SK-N-MC (cell line): Measurements from ENCODE around the gene ZNF322.
A peak's percentile ranks its signal among the peaks of the same experiment; 100 is the strongest.

Experiments used
- DNase-seq: peaks from one replicate; pipeline ENCODE4 v3.0.0-alpha.2; 2011; ENCODE audit warnings: low read depth, low spot score
- H3K27ac ChIP-seq: fragments of 200-600 bp; sonication (generic); 2 replicates; pipeline ENCODE4 v1.5.1; 2016; ENCODE audit warnings: mixed run types
- H3K36me3 ChIP-seq: fragments of 200-600 bp; sonication (generic); 2 replicates; pipeline ENCODE4 v1.6.1; 2017; ENCODE audit warnings: antibody characterized with exemption, low read length, mixed read lengths; ENCODE audit not compliant: insufficient read depth
- H3K4me3 ChIP-seq: fragments of 200-600 bp; sonication (generic); 2 replicates; pipeline ENCODE4 v1.5.1; 2016
- H3K9ac ChIP-seq: fragments of 200-600 bp; sonication (generic); 2 replicates; pipeline ENCODE4 v1.8.0; 2017; ENCODE audit warnings: mixed run types, mixed read lengths; ENCODE audit not compliant: insufficient read length
- H3K9me3 ChIP-seq: fragments of 200-600 bp; sonication (generic); 2 replicates; pipeline ENCODE4 v1.6.1; 2017; ENCODE audit warnings: low read depth, mild to moderate bottlenecking, antibody characterized with exemption, low read length, moderate library complexity, mixed read lengths
- EZH2 ChIP-seq: fragments of 200-600 bp; sonication (generic); IDR thresholded peaks from one replicate; pipeline ENCODE4 v1.6.1; 2017; ENCODE audit warnings: antibody characterized with exemption
- FOXP2 ChIP-seq: optimal IDR thresholded peaks from 2 replicates; pipeline ENCODE3; 2011; ENCODE audit warnings: mild to moderate bottlenecking, moderate library complexity; ENCODE audit not compliant: insufficient read depth; ENCODE audit errors: extremely low read length, control extremely low read depth
- POLR2AphosphoS5 ChIP-seq: IDR thresholded peaks from 2 replicates; pipeline ENCODE4 v1.6.1; 2012; ENCODE audit warnings: mild to moderate bottlenecking, low read depth, low read length, borderline replicate concordance

Gene ZNF322

GRCh38 chr6:26602262-26602661, 57.3 kb downstream of the ZNF322 start:
- Histone ChIP-seq H3K9ac (no peak overlapping the region), H3K4me3 (no peak overlapping the region), H3K27ac (no peak overlapping the region), H3K36me3 (peaks cover 24% of the 10 kb centered on the region), H3K9me3 (no peaks in the 10 kb centered on the region)
- TF ChIP-seq FOXP2 (no peak), POLR2AphosphoS5 (no peak), EZH2 (no peak)
- no peak for DNase-seq

DNA sequence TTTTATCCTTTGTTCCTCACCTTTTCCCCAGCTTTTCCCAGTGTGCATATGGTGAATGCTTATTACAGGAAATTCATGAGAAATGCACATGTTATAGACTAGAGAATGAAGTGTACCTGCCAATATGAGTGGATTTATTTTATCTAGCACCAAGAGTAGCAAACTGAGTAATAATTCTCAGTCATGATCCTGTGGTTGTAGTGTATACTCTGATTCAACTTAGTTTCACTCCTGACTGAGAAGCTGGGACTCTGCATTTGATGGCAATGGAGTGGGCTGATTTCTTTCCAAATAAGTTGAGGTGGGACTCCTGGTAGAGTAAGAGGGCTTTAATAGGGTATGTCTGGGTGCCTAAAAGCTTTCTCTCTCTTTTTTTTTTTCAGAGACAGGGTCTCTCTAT, 58.8 kb downstream of the ZNF322 start:
- no peak overlapping the region for H3K4me3 ChIP-seq
- DNase-seq: no peak
- H3K36me3 ChIP-seq: peaks cover 24% of the 10 kb centered on the region
- H3K9me3 ChIP-seq: no peaks in the 10 kb centered on the region
- no peak overlapping the region for H3K27ac ChIP-seq
- TF ChIP-seq EZH2: no peak
- no peak overlapping the region for H3K9ac ChIP-seq

- Histone ChIP-seq H3K27ac (no peak overlapping the region), H3K4me3 (no peak overlapping the region), H3K36me3 (peaks cover 24% of the 10 kb centered on the region), H3K9me3 (no peaks in the 10 kb centered on the region), H3K9ac (no peak overlapping the region)
- DNase-seq: no peak
- TF ChIP-seq FOXP2: no peak
- TF ChIP-seq POLR2AphosphoS5: no peak; the same call in 1 of the 2 replicates
- TF ChIP-seq EZH2: no peak
These were observed 60.0 kb downstream of the ZNF322 start for GRCh38 chr6:26599591-26599990.

- DNase-seq: no peak
- peaks cover 24% of the 10 kb centered on the region for H3K36me3 ChIP-seq
- no peak overlapping the region for H3K4me3 ChIP-seq
- no peaks in the 10 kb centered on the region for H3K9me3 ChIP-seq
- H3K9ac ChIP-seq: no peak overlapping the region
- TF ChIP-seq POLR2AphosphoS5 (no peak), EZH2 (no peak), FOXP2 (no peak)
- H3K27ac ChIP-seq: no peak overlapping the region
These were observed 60.4 kb downstream of the ZNF322 start for GRCh38 chr6:26599134-26599533.

DNA sequence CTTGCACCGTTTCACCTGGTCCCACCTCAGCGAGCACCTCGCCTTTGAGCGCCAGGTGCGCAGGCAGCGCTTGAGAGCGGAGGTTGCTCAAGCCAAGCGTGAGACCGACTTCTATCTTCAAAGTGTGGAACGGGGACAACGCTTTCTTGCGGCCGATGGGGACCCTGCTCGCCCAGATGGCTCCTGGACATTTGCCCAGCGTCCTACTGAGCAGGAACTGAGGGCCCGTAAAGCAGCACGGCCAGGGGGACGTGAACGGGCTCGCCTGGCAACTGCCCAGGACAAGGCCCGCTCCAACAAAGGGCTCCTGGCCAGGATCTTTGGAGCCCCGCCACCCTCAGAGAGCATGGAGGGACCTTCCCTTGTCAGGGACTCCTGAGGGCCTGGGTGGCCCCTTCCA, 61.3 kb downstream of the ZNF322 start:
- Histone ChIP-seq H3K4me3 (peak overlapping the region; percentile 95; the same call in 1 of the 2 replicates), H3K9ac (no peak overlapping the region), H3K9me3 (no peaks in the 10 kb centered on the region), H3K36me3 (peaks cover 24% of the 10 kb centered on the region), H3K27ac (no peak overlapping the region)
- no peak for DNase-seq
- no peak for TF ChIP-seq FOXP2
- TF ChIP-seq POLR2AphosphoS5: no peak
- TF ChIP-seq EZH2: no peak

DNA sequence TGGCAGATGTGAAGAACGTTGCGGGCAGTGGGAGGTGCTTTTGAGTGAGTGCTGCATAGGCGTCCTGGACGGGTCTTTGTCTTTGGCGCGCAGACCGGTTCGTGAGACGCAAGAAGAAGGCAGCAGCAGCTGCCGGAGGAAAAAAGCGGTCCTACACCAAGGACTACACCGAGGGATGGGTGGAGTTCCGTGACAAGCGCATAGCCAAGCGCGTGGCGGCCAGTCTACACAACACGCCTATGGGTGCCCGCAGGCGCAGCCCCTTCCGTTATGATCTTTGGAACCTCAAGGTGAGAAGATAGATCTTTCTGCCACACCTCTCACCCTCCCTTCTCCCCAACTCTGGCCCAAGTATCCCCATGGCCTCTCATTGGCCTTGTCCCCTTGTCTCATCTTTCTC, 61.7 kb downstream of the ZNF322 start:
- H3K36me3 ChIP-seq: peaks cover 24% of the 10 kb centered on the region
- H3K27ac ChIP-seq: no peak overlapping the region
- H3K9me3 ChIP-seq: no peaks in the 10 kb centered on the region
- peak overlapping the region; percentile 93 for H3K9ac ChIP-seq
- no peak for DNase-seq
- TF ChIP-seq FOXP2 (no peak), POLR2AphosphoS5 (no peak), EZH2 (no peak)
- peak overlapping the region; percentile 95 for H3K4me3 ChIP-seq

GRCh38 chr6:26597389-26597766, 62.2 kb downstream of the ZNF322 start:
- TF ChIP-seq EZH2: no peak
- no peak for TF ChIP-seq FOXP2
- TF ChIP-seq POLR2AphosphoS5: no peak
- peaks cover 24% of the 10 kb centered on the region for H3K36me3 ChIP-seq
- DNase-seq: no peak
- peak overlapping the region; percentile 93 for H3K9ac ChIP-seq
- no peaks in the 10 kb centered on the region for H3K9me3 ChIP-seq
- H3K27ac ChIP-seq: no peak overlapping the region
- peak overlapping the region; percentile 95 for H3K4me3 ChIP-seq

DNA sequence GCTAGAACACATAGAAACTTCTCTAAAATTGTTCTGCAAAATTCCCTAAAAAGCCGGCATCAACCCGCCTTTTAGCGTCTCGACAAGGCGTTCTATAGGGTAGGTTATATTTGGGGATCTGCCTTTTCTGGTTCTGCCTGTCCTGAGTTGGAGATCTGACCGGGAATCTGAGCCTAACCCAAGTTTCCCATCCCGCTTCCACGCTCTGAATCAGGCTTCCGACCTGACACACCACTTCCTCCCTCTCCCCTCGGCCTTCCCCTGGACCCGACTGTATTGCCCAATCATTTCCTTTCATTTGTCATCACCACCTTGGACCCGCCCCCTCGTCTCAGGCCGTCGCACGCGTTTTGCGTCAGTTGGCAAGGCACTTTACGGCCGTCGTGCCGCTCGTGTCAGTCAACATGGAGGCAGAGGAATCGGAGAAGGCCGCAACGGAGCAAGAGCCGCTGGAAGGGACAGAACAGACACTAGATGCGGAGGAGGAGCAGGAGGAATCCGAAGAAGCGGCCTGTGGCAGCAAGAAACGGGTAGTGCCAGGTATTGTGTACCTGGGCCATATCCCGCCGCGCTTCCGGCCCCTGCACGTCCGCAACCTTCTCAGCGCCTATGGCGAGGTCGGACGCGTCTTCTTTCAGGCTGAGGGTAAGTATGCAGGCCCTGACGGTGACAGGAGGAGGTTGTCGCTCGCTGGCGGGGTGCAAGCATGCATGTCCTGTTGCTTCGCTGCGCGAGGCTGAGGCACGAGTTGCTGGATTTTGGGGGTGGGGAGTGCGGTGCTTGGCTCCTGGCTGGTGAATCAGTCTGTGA, 62.8 kb downstream of the ZNF322 start, which contains the start of gene ABT1:
ABT1 (plus strand) TSS at position 375 of the 810 bp plus-strand sequence; CDS start at position 405, 30 bp downstream.
- Histone ChIP-seq H3K27ac (peak within 1 kb of the TSS; percentile 88), H3K4me3 (peak within 1 kb of the TSS; percentile 95), H3K9me3 (no peaks in the 10 kb centered on the region), H3K9ac (peak within 1 kb of the TSS; percentile 93), H3K36me3 (peaks cover 24% of the 10 kb centered on the region)
- DNase-seq: peak; percentile 86
- TF ChIP-seq FOXP2 (no peak), EZH2 (no peak), POLR2AphosphoS5 (peak; percentile 97)
